PC-9 (cell line): ENCODE results near the gene LRRD1.

ENCODE experiments used
- EZH2 ChIP-seq: fragments of 200-600 bp; sonication (generic); IDR thresholded peaks from 2 replicates; pipeline ENCODE4 v1.8.0; 2017; ENCODE audit warnings: antibody characterized with exemption, low read depth
- TF ChIP-seq, protein P1 (sequence below): fragments of 200-600 bp; sonication (generic); conservative IDR thresholded peaks from 2 replicates; pipeline ENCODE4 v1.6.1; 2017; ENCODE audit warnings: mixed run types, antibody characterized with exemption, mild to moderate bottlenecking, moderate library complexity

DNA sequence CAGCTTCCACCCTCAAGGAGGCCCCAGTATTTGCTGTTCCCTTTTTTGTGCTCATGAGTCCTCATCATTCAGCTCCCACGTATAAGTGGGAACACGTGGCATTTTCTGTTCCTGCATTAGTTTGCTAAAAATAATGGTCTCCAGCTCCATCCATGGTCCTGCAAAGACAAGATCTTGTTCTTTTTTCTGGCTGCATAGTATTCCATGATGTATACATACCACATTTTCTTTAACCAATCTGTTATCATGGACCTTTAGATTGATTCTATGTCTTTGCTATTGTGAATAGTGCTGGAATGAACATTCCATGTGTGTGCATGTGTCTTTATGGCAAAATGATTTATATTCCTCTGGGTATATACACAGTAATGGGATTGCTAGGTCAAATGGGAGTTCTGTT, 49.8 kb upstream of the LRRD1 start:
- TF ChIP-seq, protein P1, sequence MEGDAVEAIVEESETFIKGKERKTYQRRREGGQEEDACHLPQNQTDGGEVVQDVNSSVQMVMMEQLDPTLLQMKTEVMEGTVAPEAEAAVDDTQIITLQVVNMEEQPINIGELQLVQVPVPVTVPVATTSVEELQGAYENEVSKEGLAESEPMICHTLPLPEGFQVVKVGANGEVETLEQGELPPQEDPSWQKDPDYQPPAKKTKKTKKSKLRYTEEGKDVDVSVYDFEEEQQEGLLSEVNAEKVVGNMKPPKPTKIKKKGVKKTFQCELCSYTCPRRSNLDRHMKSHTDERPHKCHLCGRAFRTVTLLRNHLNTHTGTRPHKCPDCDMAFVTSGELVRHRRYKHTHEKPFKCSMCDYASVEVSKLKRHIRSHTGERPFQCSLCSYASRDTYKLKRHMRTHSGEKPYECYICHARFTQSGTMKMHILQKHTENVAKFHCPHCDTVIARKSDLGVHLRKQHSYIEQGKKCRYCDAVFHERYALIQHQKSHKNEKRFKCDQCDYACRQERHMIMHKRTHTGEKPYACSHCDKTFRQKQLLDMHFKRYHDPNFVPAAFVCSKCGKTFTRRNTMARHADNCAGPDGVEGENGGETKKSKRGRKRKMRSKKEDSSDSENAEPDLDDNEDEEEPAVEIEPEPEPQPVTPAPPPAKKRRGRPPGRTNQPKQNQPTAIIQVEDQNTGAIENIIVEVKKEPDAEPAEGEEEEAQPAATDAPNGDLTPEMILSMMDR = no peak
- no peak for TF ChIP-seq EZH2
